ENCODE measurements around the gene OLFML3.
"Not testable (repeated sequence)": the region's sequence is repeated elsewhere in the genome, so short reads cannot be mapped to it uniquely, and the experiment has no call there.

OLFML3 gene

GRCh38 chr1:113978863-113979702 is at the start of gene OLFML3:
TSS of gene OLFML3 (plus strand) at chr1:113979474. CDS start at chr1:113979517, 43 bp downstream.
- peak; percentile 95 for DNase-seq

GRCh38 chr1:113929750-113930498 is 49.4 kb upstream of the OLFML3 start:
- DNase-seq: peak; percentile 58

GRCh38 chr1:113930499-113931161 is 48.6 kb upstream of the OLFML3 start:
- DNase-seq: peak; percentile 56

GRCh38 chr1:113931451-113931851 is 47.8 kb upstream of the OLFML3 start:
- no peak for DNase-seq

- no peak for DNase-seq
Measured at GRCh38 chr1:113934006-113934405, 45.3 kb upstream of the OLFML3 start.

- DNase-seq: no peak
Measured at GRCh38 chr1:113934511-113935055, 44.7 kb upstream of the OLFML3 start.

- no peak for DNase-seq
Measured at GRCh38 chr1:113935176-113935575, 44.1 kb upstream of the OLFML3 start.

GRCh38 chr1:113935970-113936369 is 43.3 kb upstream of the OLFML3 start:
- no peak for DNase-seq

GRCh38 chr1:113937146-113937545 is 42.1 kb upstream of the OLFML3 start:
- no peak for DNase-seq

GRCh38 chr1:113938192-113938591 is 41.1 kb upstream of the OLFML3 start:
- DNase-seq: no peak

DNA sequence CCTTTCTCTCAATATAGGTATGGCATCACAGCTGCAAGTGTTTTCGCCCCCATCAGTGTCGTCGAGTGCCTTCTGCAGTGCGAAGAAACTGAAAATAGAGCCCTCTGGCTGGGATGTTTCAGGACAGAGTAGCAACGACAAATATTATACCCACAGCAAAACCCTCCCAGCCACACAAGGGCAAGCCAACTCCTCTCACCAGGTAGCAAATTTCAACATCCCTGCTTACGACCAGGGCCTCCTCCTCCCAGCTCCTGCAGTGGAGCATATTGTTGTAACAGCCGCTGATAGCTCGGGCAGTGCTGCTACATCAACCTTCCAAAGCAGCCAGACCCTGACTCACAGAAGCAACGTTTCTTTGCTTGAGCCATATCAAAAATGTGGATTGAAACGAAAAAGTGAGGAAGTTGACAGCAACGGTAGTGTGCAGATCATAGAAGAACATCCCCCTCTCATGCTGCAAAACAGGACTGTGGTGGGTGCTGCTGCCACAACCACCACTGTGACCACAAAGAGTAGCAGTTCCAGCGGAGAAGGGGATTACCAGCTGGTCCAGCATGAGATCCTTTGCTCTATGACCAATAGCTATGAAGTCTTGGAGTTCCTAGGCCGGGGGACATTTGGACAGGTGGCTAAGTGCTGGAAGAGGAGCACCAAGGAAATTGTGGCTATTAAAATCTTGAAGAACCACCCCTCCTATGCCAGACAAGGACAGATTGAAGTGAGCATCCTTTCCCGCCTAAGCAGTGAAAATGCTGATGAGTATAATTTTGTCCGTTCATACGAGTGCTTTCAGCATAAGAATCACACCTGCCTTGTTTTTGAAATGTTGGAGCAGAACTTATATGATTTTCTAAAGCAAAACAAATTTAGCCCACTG is 38.7 kb upstream of the OLFML3 start:
- no peak for DNase-seq

DNA sequence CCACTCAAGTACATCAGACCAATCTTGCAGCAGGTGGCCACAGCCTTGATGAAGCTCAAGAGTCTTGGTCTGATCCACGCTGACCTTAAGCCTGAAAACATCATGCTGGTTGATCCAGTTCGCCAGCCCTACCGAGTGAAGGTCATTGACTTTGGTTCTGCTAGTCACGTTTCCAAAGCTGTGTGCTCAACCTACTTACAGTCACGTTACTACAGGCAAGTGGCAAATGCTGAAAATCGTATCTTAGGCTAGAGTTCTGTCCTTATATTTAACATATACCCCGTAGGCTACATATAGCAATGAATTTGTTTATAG is 38.1 kb upstream of the OLFML3 start:
- DNase-seq: no peak

GRCh38 chr1:113942527-113942926 is 36.7 kb upstream of the OLFML3 start:
- DNase-seq: no peak

DNA sequence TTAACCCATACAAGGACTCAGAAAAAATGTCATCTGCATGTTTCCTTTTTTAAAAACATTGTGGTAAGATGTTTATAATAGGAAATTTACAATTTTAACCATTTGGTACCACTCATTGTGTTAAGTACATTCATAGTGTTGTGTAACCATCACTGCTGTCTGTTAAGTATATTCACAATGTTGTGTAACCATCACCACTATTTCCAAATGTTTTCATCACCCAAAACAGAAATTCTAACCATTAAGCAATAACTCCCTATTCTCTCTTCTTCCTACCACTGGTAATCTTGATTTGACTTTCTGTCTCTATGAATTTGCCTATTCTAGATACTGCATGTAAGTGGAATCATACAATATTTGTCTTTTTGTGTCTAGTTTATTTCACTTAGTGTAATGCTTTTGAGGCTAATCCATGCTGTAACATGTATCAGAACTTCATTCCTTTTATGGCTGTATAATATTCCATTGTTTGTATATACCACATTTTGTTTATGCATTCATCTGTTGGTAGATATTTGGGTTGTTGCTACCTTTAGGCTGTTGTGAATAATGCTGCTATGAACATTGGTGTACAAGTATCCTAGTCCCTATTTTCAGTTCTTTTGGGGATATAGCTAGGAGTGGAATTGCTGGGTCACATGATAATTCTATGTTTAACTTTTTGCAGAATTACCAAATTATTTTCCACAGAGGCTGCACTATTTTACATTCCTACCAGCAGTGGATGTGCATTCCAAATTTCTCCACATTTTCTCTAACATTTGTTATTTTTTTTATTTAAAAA is 36.1 kb upstream of the OLFML3 start:
- DNase-seq: no peak

GRCh38 chr1:113945329-113945728 is 33.9 kb upstream of the OLFML3 start:
- DNase-seq: no peak

GRCh38 chr1:113946112-113946511 is 33.2 kb upstream of the OLFML3 start:
- no peak for DNase-seq

- DNase-seq: no peak
Measured at GRCh38 chr1:113946678-113947387, 32.4 kb upstream of the OLFML3 start.

- no peak for DNase-seq
Measured at GRCh38 chr1:113947388-113948107, 31.7 kb upstream of the OLFML3 start.

GRCh38 chr1:113948151-113948550 is 31.1 kb upstream of the OLFML3 start:
- not testable (repeated sequence) for DNase-seq

DNA sequence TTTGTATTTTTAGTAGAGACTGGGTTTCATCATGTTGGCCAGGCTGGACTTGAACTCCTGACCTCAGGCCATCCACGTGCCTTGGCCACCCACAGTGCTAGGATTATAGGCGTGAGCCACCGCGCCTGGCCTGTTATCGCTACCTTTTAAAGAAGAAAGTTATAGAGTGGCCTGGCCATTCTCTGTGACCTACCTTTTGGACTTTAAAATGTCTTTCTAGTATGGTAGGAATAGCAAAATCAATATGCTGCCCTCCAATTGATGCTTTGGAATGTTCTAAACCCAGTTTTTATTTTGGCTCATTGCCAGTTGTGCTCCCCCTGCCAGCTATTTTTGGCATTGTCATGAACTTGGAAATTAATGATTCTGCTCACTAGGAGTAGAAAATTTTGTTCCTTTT is 30.3 kb upstream of the OLFML3 start:
- DNase-seq: no peak

Data from right hindlimb (tissue), 1 donor.